Colonic mucosa (tissue), 4 donors: Measurements from ENCODE around the gene NUDCD2. TPM values are rescaled to one million over a fixed set of nuclear protein-coding genes. Genes with fewer than 3 reads are reported as not detected.

Experiments used
- DNase-seq: peaks from one replicate; pipeline ENCODE4 v3.0.0-alpha.2; 2020
- H3K27ac ChIP-seq: fragments of 200-600 bp; one replicate; pipeline ENCODE4 v1.8.0; 2021
- H3K27me3 ChIP-seq: fragments of 200-600 bp; one replicate; pipeline ENCODE4 v1.8.0; 2021
- H3K36me3 ChIP-seq: fragments of 200-600 bp; one replicate; pipeline ENCODE4 v1.8.0; 2021
- H3K4me1 ChIP-seq: fragments of 200-600 bp; one replicate; pipeline ENCODE4 v1.8.0; 2021; ENCODE audit warnings: mild to moderate bottlenecking
- H3K4me3 ChIP-seq: fragments of 200-600 bp; one replicate; pipeline ENCODE4 v1.8.0; 2021
- H3K9ac ChIP-seq, 2 donors: one replicate each; pipeline ENCODE4 v1.7.0; 2013; ENCODE audit warnings: control low read depth in 2 of 2, low read depth in 2 of 2, low read length in 2 of 2
- H3K9me3 ChIP-seq: fragments of 200-600 bp; one replicate; pipeline ENCODE4 v1.8.0; 2021
- intact Hi-C: fragments of 100-400 bp; cut with DNase I; formaldehyde crosslinking; loops from one replicate; pipeline ENCODE4 v1.14.1; 2022
- total RNA-seq, 2 donors: library from RNA; stranded (reverse); fragmentation: NEBNext Ultra II Directional in 1 of 2; extraction: Animal tissue kit (Norgen Biotek cat#: 25700) in 1 of 2; gene quantifications; one replicate each; pipeline ENCODE4 v1.2.1, GENCODE V29; 2021
- TF ChIP-seq, protein P1 (sequence below): fragments of 200-600 bp; IDR thresholded peaks from one replicate; pipeline ENCODE4 v1.8.0; 2022; ENCODE audit warnings: antibody characterized with exemption, mild to moderate bottlenecking
- donor health status: healthy.
- donor health status: DM: no; HTN: no; CAD: no.
- donor health status: DM: no; HTN: no; CAD: no.

Gene NUDCD2, protein sequence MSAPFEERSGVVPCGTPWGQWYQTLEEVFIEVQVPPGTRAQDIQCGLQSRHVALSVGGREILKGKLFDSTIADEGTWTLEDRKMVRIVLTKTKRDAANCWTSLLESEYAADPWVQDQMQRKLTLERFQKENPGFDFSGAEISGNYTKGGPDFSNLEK
- 10 to 100 TPM; 24.6 to 32.9 TPM for total RNA-seq

DNA sequence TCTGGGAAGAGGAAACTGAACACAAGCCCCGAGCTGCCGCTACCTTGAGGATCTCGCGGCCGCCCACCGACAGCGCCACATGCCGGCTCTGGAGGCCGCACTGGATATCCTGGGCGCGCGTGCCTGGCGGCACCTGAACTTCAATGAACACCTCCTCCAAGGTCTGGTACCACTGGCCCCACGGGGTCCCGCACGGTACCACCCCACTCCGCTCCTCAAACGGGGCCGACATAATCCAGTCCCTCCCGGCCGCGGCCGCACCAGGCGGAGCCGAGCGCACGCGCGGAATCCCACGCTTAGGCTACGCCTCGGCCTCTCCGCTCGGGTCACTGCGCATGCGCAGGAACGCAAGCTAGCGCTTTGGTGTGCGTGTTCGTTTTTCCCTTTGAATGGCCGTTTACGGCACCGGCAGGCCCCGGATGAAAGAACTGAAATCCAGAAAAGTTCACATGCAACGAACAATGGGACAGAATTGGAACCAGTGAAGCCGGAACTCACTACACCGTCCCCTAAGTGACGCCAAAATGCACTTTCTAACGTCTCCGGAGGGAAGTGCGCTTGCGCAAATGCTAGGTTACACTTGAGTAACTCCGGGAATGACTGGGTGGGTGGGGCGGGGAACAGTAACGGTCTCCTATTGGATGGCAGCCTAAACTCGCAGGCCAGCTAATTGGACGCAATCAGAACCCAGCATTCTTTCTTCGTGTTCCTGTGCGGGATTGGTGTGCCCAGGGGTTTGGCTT lies at the start of gene NUDCD2:
Gene NUDCD2 (minus strand): TSS at position 284 of the 743 bp plus-strand sequence. CDS start 52 bp downstream, at position 232.
- H3K4me3 ChIP-seq: peak within 1 kb of the TSS; percentile 68
- H3K9me3 ChIP-seq: no peaks in the 10 kb centered on the region
- H3K27me3 ChIP-seq: no peaks in the 10 kb centered on the region
- H3K27ac ChIP-seq: peak within 1 kb of the TSS; percentile 80
- peak; percentile 97 for DNase-seq
- no peaks in the 10 kb centered on the region for H3K36me3 ChIP-seq
- peak within 1 kb of the TSS; percentile 90 to 91 for H3K9ac ChIP-seq
- peaks cover 5% of the 10 kb centered on the region for H3K4me1 ChIP-seq
- TF ChIP-seq, protein P1, sequence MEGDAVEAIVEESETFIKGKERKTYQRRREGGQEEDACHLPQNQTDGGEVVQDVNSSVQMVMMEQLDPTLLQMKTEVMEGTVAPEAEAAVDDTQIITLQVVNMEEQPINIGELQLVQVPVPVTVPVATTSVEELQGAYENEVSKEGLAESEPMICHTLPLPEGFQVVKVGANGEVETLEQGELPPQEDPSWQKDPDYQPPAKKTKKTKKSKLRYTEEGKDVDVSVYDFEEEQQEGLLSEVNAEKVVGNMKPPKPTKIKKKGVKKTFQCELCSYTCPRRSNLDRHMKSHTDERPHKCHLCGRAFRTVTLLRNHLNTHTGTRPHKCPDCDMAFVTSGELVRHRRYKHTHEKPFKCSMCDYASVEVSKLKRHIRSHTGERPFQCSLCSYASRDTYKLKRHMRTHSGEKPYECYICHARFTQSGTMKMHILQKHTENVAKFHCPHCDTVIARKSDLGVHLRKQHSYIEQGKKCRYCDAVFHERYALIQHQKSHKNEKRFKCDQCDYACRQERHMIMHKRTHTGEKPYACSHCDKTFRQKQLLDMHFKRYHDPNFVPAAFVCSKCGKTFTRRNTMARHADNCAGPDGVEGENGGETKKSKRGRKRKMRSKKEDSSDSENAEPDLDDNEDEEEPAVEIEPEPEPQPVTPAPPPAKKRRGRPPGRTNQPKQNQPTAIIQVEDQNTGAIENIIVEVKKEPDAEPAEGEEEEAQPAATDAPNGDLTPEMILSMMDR: no peak
- intact Hi-C loops: loop anchor here (5.0 kb wide), 1 partner anchor 47 kb away; the partner anchor contains the start of gene MAT2B

DNA sequence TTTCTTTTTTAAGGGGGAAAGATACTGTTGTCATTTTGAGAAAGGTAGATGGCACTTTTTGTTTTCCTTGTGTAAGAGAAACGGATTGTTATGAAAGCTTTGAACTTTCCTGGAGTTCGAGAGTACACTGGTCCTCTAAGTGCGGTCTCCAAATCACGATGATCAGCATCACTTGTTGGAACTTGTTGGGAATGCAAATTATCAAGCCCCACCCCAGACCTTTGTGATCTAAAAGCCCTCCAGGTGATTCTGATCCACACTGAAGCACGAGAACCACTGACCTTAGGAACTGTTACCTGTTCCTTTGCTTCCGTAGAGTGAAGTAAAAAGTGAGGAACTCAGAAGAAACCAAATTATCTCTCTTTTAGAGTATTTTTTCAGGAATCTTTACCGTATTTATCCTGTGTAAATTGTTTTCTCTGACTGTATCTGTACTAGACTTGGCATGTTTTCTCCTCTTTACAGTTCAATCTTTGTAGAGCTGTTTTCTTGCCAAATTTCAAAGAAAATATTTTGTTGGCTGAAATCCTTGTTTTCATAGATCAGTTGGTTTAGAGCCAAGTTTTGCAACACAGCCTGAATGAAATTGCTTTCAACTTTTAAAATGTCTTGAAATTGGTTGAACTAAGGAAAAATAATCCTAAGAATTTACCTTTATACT lies 49.5 kb upstream of the NUDCD2 start:
- peaks cover 3% of the 10 kb centered on the region for H3K4me1 ChIP-seq
- DNase-seq: peak; percentile 52
- TF ChIP-seq, protein P1: no peak
- peak overlapping the region; percentile 47 for H3K27ac ChIP-seq
- no peaks in the 10 kb centered on the region for H3K36me3 ChIP-seq
- H3K9ac ChIP-seq: no peak overlapping the region
- intact Hi-C loops: loop anchor here (5.0 kb wide), 1 partner anchor 47 kb away; the partner anchor contains the start of genes HMMR and NUDCD2
- no peaks in the 10 kb centered on the region for H3K9me3 ChIP-seq
- no peaks in the 10 kb centered on the region for H3K27me3 ChIP-seq
- peak overlapping the region; percentile 2 for H3K4me3 ChIP-seq

DNA sequence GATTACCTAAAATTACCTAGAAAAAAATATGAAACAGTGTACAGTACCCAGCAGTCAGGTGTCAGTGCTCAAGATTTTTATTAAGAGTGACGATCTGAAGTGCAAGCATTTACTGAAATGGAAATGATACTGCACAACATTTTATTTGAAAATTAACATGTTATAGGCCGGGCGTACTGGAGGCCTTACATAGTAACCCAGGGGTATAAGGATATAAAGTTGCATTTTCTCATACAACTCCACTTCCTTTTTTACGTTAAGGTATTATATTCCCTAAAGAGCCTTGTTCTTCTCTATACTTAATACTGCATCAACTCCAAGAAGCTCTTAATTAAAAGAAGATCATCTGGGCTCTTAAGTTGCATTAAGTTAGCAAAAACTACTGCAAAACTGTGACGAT lies 48.9 kb upstream of the NUDCD2 start:
- H3K4me3 ChIP-seq: peak overlapping the region; percentile 2
- H3K27ac ChIP-seq: peak overlapping the region; percentile 47
- no peaks in the 10 kb centered on the region for H3K36me3 ChIP-seq
- no peak for DNase-seq
- H3K4me1 ChIP-seq: peaks cover 3% of the 10 kb centered on the region
- TF ChIP-seq, protein P1: no peak
- H3K27me3 ChIP-seq: no peaks in the 10 kb centered on the region
- H3K9me3 ChIP-seq: no peaks in the 10 kb centered on the region
- intact Hi-C loops: loop anchor here (5.0 kb wide), 1 partner anchor 46 kb away; the partner anchor contains the start of genes HMMR and NUDCD2
- H3K9ac ChIP-seq: peak overlapping the region in 1 of 2 donors; percentile 21

DNA sequence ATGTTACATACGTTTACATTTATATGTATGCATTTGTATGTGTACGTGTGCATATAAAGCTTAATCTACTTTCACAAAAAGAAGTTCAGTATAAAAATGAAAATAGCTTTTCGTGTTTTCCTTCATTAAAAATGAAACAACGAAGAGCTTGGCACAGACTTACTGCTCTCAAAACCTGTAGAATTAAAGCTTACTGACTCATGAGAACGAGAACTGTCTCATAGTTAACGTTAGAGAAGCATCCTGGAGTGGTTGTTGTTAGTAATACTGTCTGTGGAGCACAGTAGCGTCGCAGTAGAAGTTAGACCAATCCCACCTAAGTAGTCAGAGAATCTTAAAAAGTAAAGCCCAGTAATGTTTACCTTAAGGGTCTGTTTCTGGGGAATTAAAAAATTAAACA lies 46.8 kb upstream of the NUDCD2 start:
- Histone ChIP-seq H3K9me3 (no peaks in the 10 kb centered on the region), H3K27ac (peak overlapping the region; percentile 100), H3K27me3 (no peaks in the 10 kb centered on the region), H3K36me3 (no peaks in the 10 kb centered on the region), H3K9ac (peak overlapping the region in 1 of 2 donors; percentile 89), H3K4me3 (peak overlapping the region; percentile 78), H3K4me1 (peaks cover 3% of the 10 kb centered on the region)
- intact Hi-C loops: loop anchor here (5.0 kb wide), 1 partner anchor 44 kb away; the partner anchor contains the start of genes HMMR and NUDCD2
- TF ChIP-seq, protein P1: no peak
- no peak for DNase-seq

DNA sequence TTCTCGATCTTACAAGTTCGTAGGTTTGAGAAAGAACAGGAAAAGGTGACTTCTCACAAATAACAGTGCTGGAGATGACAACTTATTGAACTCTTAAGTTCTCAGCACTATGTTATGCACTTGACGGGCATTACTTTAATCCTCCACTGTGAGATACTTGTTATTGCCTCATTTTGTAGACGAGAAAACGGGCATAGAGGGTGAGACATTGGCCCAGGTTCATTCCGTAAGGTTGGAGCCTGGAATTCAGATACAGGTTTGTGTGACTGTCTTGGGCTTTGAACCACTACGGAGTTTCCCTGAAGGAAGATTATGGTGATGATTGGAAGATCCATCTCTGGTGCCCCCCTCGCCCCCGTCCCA lies 46.2 kb upstream of the NUDCD2 start:
- DNase-seq: no peak
- no peaks in the 10 kb centered on the region for H3K27me3 ChIP-seq
- TF ChIP-seq, protein P1: no peak
- intact Hi-C loops: loop anchor here (5.0 kb wide), 1 partner anchor 44 kb away; the partner anchor contains the start of genes HMMR and NUDCD2
- peak overlapping the region; percentile 100 for H3K27ac ChIP-seq
- no peaks in the 10 kb centered on the region for H3K36me3 ChIP-seq
- H3K4me3 ChIP-seq: peak overlapping the region; percentile 78
- peaks cover 3% of the 10 kb centered on the region for H3K4me1 ChIP-seq
- H3K9ac ChIP-seq: peak overlapping the region; percentile 89 to 91
- H3K9me3 ChIP-seq: no peaks in the 10 kb centered on the region
